ENCODE measurements around the gene ERICH4. TPM values are rescaled to one million over a fixed set of nuclear protein-coding genes. Genes with fewer than 3 reads are reported as not detected.

The ERICH4 gene
- total RNA-seq, 1 donor from 2014 or later = not detected

DNA sequence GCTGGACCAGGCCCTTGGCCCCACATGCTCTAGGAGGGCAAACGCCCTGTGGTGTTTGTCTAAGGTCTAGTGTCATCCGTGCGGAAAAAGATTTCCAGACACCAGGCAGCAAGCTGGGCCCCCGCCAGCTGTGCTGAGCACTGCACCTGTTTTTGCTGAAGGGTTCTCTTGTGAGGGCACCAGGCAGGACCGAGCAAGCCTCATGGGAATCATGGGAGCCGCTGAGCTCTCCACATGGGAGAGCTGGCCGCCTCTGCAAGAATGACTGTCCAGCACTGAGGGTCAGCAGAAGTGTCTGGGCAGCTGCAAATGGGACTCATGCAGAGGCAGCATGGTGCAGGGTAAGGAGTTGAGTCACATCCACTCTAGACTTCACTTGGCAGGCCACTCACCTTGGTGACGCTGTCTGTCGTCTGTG, 27.8 kb upstream of the ERICH4 start:
- Histone ChIP-seq H3K36me3 (peaks cover 87% of the 10 kb centered on the region), H3K9me3 (no peaks in the 10 kb centered on the region), H3K27ac (peak overlapping the region; percentile 7), H3K4me3 (no peak overlapping the region), H3K27me3 (ENCODE audit: low read depth) (no peaks in the 10 kb centered on the region), H3K4me1 (peaks cover 56% of the 10 kb centered on the region)
- ATAC-seq (peak; percentile 31 to 50), DNase-seq (no peak)
- TF ChIP-seq, protein P1, sequence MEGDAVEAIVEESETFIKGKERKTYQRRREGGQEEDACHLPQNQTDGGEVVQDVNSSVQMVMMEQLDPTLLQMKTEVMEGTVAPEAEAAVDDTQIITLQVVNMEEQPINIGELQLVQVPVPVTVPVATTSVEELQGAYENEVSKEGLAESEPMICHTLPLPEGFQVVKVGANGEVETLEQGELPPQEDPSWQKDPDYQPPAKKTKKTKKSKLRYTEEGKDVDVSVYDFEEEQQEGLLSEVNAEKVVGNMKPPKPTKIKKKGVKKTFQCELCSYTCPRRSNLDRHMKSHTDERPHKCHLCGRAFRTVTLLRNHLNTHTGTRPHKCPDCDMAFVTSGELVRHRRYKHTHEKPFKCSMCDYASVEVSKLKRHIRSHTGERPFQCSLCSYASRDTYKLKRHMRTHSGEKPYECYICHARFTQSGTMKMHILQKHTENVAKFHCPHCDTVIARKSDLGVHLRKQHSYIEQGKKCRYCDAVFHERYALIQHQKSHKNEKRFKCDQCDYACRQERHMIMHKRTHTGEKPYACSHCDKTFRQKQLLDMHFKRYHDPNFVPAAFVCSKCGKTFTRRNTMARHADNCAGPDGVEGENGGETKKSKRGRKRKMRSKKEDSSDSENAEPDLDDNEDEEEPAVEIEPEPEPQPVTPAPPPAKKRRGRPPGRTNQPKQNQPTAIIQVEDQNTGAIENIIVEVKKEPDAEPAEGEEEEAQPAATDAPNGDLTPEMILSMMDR (IDR thresholded peaks at IDR 0.05) = no peak
- intact Hi-C loops (cut with DNase I) = no loop called here

GRCh38 chr19:41416194-41416674, 26.7 kb upstream of the ERICH4 start:
- Histone ChIP-seq H3K9me3 (no peaks in the 10 kb centered on the region), H3K27ac (peak overlapping the region; percentile 46), H3K27me3 (ENCODE audit: low read depth) (no peaks in the 10 kb centered on the region), H3K4me1 (peaks cover 56% of the 10 kb centered on the region), H3K36me3 (peaks cover 88% of the 10 kb centered on the region), H3K4me3 (no peak overlapping the region)
- DNase-seq (peak; percentile 86), ATAC-seq (peak; percentile 91 to 92)
- TF ChIP-seq, protein P1 (IDR thresholded peaks at IDR 0.05) = no peak
- intact Hi-C loops (cut with DNase I) = no loop called here

DNA sequence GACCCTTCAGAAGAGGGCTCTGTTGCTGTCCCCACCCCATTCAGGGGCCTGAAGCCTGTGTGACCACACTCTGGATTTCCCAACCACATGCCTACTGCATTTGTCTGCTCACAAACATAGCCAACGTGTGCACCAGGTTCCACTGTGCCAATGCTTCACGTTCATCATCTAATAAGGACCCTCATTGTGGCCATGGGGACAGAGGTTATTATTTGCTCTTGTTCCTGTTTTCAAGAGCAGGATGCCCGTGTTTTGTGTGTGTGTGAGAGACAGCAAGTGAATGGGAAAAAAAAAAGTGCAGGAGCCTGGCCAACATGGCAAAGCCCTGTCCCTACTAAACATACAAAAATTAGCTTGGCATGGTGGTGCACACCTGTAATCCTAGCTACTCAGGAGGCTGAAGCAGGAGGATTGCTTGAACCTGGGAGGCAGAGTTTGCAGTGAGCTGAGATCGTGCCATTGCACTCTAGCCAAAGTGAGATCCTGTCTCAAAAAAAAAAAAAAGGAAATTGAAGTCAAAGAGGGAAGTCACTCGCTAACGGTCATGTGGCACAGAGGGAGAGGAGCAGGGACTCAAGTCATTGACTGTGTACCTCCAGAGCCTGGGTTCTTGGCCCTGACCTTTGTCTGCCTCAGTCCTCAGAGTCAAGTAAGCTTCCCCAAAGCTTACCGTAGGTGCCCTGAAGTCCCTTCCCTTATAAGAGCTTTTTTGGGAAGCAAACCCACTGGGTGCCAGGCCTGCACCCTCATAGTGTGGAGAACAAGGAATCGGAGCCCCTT, 22.7 kb upstream of the ERICH4 start:
- peaks cover 51% of the 10 kb centered on the region for H3K4me1 ChIP-seq
- no peaks in the 10 kb centered on the region for H3K27me3 ChIP-seq (ENCODE audit: low read depth)
- TF ChIP-seq, protein P1 (IDR thresholded peaks at IDR 0.05) = no peak
- peak overlapping the region; percentile 69 for H3K27ac ChIP-seq
- DNase-seq = peak; percentile 66
- no peaks in the 10 kb centered on the region for H3K9me3 ChIP-seq
- peak in 1 of 2 donors; percentile 23 for ATAC-seq
- intact Hi-C loops (cut with DNase I) = no loop called here
- H3K36me3 ChIP-seq = peaks cover 85% of the 10 kb centered on the region
- no peak overlapping the region for H3K4me3 ChIP-seq

- H3K9me3 ChIP-seq = no peaks in the 10 kb centered on the region
- DNase-seq (no peak), ATAC-seq (no peak)
- TF ChIP-seq, protein P1 (IDR thresholded peaks at IDR 0.05) = no peak
- intact Hi-C loops (cut with DNase I) = no loop called here
- H3K4me3 ChIP-seq = no peak overlapping the region
- no peaks in the 10 kb centered on the region for H3K27me3 ChIP-seq (ENCODE audit: low read depth)
- peaks cover 60% of the 10 kb centered on the region for H3K4me1 ChIP-seq
- H3K36me3 ChIP-seq = peaks cover 90% of the 10 kb centered on the region
- peak overlapping the region; percentile 69 for H3K27ac ChIP-seq
These were observed 21.6 kb upstream of the ERICH4 start for GRCh38 chr19:41421314-41421713.

DNA sequence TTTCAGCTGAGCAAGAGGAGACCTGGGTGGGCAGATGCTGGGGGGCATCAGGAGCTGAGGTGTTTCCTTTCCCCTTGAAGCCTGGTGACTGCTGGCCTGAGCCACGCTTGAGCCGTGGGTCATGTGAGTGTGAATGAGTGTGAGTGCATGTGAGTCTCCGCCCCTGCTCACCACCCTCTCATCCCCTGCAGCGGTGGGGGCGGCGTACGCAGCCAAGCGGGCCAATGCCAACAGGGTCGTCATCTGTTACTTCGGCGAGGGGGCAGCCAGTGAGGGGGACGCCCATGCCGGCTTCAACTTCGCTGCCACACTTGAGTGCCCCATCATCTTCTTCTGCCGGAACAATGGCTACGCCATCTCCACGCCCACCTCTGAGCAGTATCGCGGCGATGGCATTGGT, 21.0 kb upstream of the ERICH4 start:
- TF ChIP-seq, protein P1 (IDR thresholded peaks at IDR 0.05) = no peak
- ATAC-seq (no peak), DNase-seq (no peak)
- Histone ChIP-seq H3K36me3 (peaks cover 85% of the 10 kb centered on the region), H3K27ac (no peak overlapping the region), H3K4me3 (no peak overlapping the region), H3K4me1 (peaks cover 66% of the 10 kb centered on the region), H3K27me3 (ENCODE audit: low read depth) (no peaks in the 10 kb centered on the region), H3K9me3 (no peaks in the 10 kb centered on the region)
- intact Hi-C loops (cut with DNase I) = no loop called here

Measured in lower lobe of right lung (tissue), 2 donors.